ENCODE results near the gene TMEM145.

GRCh38 chr19:42284591-42285341, 28.3 kb upstream of the TMEM145 start:
- TF ChIP-seq TAF1 (IDR thresholded peaks at IDR 0.05; ENCODE audit: borderline replicate concordance, insufficient read depth, low read length) (no peak), POLR2AphosphoS5 (IDR thresholded peaks at IDR 0.05; ENCODE audit: low read depth, low read length) (no peak), SIN3A (IDR thresholded peaks at IDR 0.05; ENCODE audit: borderline replicate concordance, insufficient read depth, low read length) (0 out of 2 replicates have a peak, but pooled peaks have one; percentile 46), REST (IDR thresholded peaks at IDR 0.05; ENCODE audit: insufficient read depth in 1 of 2, low read depth in 2 of 2, low read length in 2 of 2) (no peak), FOXP2 (optimal IDR thresholded peaks at IDR 0.05; ENCODE audit: borderline replicate concordance, extremely low read depth, extremely low read length, insufficient read depth) (no peak)
